NCI-H1930 (cell line): ENCODE results near the gene TEAD3.

Experiments used
- DNase-seq, 2 experiments: peaks; one replicate each; lab custom pipeline; 2025; lab: John Stamatoyannopoulos, UW

Gene TEAD3

GRCh38 chr6:35492258-35492973 is 4.5 kb downstream of the TEAD3 start:
- DNase-seq = no peak

GRCh38 chr6:35491558-35492257 is 5.2 kb downstream of the TEAD3 start:
- DNase-seq = no peak

GRCh38 chr6:35490821-35491557 is 5.9 kb downstream of the TEAD3 start:
- DNase-seq = no peak

- DNase-seq = no peak
Observed at GRCh38 chr6:35489995-35490791, 6.7 kb downstream of the TEAD3 start.

- DNase-seq = no peak
Observed at GRCh38 chr6:35489066-35489465, 7.8 kb downstream of the TEAD3 start.

GRCh38 chr6:35488517-35488862 is 8.4 kb downstream of the TEAD3 start:
- no peak for DNase-seq

GRCh38 chr6:35487658-35488516 is 9.0 kb downstream of the TEAD3 start:
- DNase-seq = no peak

GRCh38 chr6:35486005-35486925 is 10.6 kb downstream of the TEAD3 start:
- DNase-seq = no peak

- DNase-seq = no peak
Observed at GRCh38 chr6:35485402-35485877, 11.4 kb downstream of the TEAD3 start.

GRCh38 chr6:35484921-35485392 is 11.9 kb downstream of the TEAD3 start:
- DNase-seq = no peak

- DNase-seq = no peak
Observed at GRCh38 chr6:35483893-35484645, 12.8 kb downstream of the TEAD3 start.

- no peak for DNase-seq
Observed at GRCh38 chr6:35483490-35483889, 13.4 kb downstream of the TEAD3 start.

- no peak for DNase-seq
Observed at GRCh38 chr6:35483062-35483461, 13.8 kb downstream of the TEAD3 start.

GRCh38 chr6:35481226-35481625 is 15.7 kb downstream of the TEAD3 start:
- no peak for DNase-seq

GRCh38 chr6:35480176-35480575 is 16.7 kb downstream of the TEAD3 start:
- DNase-seq = no peak

- DNase-seq = no peak
Observed at GRCh38 chr6:35478259-35478658, 18.6 kb downstream of the TEAD3 start.

GRCh38 chr6:35477551-35478179 is 19.2 kb downstream of the TEAD3 start:
- no peak for DNase-seq

GRCh38 chr6:35477028-35477427 is 19.9 kb downstream of the TEAD3 start:
- no peak for DNase-seq

GRCh38 chr6:35476004-35476403 is 20.9 kb downstream of the TEAD3 start:
- DNase-seq = no peak
